Middle frontal gyrus (tissue), 1 donor: ENCODE measurements around the gene ORM2.
A peak's percentile ranks its signal among the peaks of the same experiment; 100 is the strongest.

Experiments used
- DNase-seq: peaks from one replicate; pipeline ENCODE4 v3.0.0-alpha.2; 2015; ENCODE audit warnings: low spot score; ENCODE audit errors: extremely low spot score

Gene ORM2

DNA sequence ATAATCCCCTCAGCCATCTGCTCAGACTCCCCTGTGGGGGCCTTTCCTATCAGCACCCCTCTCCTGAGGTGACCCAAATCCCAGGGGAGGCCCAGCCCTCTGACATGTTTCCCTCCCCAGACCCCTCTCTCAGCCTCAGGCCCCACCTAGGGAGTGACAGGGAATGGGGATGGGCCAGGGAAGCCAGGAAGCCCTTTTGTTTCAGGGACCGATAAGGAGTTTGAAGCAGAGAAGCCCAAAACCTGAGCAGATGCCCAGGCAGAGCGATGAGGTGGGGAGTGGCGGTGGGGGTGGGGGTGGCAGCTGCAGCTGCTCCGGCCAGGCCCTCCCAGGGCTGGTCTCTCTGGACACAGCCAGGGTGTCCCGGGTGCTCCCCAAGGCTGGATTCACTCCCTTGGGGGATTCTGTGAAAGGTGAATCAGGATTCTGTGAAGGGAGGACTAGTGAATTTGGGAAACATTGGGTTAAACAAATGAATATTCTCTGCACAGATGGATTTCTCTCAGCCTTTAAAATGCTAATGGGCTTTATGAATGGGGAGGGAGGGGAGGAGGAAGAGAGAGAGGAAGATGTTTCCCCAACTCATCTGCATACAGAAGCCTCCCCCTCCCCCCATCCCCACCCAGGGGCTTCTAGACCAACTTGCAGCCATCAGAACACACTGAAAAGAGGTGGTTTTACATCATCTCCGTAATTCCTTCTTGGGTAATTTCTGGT, 40.7 kb downstream of the ORM2 start:
- no peak for DNase-seq

DNA sequence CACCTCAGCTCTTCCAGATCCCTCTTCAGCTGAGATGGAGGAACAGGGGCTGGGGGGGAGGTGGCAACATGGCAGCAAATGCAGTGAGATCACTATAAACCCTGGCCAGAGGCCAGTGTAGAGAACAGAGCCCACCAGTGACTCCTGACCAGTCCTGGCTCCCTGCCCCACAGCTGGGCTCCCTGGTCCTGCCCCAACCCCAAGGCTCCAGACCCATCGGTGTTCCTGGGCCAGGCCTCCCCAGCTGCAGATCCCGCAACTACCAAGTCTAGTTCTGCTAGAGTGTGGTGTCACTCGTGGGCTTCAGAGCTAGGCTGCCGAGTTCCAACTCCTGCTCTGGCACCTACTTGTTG, 41.3 kb downstream of the ORM2 start:
- peak; percentile 51 for DNase-seq

DNA sequence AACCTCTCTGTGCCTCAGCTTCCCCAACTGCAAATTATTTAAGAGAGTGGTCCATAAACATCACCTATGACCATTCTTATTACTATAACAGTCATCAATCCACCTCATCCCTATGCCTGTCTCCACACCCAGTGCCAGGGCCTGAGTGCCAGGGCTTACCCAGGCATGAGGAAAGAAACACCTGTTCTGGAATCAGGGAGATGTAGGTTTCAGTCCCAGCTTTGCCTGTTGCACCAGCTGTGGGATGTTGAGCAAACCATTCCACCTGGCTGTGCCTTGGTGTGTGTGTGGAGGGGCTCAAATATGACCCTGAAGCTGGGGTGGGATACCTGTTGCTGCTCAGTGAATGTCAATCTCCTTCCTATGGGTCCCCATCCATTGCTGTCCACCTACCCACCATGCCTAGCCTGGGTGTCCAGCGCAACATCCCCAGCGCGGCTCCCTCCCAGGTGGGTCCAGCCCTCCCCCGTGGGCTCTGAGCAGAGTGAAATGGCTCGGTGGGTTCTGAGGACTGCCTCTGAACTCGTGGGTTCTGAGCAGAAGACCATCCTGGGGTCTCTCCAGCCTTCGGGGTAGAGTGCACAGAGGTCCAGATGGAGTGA, 41.8 kb downstream of the ORM2 start:
- no peak for DNase-seq

DNA sequence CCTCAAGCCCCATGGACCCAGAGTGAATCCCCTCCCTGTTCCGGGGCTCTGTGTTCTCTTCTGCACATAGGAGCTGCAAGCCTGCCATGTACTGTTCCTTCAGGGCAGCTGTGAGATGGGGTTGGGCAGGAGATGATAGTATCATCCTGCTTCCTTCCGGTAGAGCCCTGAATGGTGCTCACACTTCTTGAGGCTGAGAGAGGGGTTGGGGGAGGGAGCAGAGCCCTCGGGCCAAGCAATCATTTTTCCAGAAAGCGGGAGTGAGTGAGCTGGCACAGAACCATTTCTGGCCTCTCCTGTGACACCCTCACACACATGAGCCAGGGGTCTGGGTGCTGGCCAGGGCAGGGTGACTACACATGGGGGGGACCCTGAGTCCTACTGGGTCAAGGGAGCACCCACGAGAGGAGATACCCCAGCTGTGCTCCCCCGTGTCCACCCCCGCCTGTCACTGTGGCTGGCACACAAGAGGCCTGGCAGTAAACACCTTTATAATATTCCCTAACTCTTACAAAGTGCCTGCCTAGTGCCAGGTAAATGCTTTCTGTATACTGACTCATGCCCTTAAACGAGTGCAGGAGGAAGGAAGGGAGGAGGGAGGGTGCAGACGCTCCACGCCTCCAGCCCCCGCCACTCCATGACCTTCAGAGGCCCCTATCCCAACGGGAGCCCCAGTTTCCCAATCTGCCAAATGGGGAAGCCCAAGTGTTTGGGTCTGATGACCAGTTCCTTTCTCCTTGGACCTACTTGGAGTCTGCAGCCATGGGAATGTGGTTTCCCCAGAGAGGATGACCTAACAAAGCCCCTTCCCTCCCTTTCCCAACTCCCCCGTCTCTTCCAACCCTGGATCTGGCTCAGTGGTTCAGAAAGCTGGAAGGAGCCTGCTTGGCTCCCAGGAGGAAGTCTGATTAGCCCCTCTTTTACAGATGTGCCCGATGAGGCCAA, 42.6 kb downstream of the ORM2 start:
- DNase-seq, result no peak

DNA sequence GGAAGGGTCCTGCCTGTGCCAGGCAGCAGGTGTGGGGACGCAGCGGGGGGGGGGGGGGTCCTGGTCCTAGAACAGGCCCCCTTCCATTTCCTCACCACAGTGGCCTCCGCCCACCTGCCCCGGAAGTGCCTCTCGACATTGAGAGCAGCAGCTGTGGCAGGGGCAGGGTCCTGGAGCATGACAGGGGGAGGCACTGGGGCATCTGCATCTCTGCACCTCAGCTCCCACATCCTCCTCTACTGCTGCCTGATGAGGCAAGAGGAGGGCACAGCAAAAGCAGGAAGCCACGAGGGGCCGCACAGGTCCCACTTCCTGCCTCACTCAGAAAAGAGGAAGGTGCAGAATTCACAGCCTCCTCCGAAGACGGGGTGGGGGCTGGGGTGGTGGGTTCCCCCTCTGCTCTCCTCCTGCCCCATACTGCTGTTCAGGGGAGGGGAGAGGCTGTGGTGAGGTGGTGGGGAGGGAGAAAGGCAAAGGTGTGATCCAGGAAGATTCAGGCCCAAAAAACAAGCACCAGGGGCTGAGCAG, 43.3 kb downstream of the ORM2 start:
- DNase-seq, result no peak

DNA sequence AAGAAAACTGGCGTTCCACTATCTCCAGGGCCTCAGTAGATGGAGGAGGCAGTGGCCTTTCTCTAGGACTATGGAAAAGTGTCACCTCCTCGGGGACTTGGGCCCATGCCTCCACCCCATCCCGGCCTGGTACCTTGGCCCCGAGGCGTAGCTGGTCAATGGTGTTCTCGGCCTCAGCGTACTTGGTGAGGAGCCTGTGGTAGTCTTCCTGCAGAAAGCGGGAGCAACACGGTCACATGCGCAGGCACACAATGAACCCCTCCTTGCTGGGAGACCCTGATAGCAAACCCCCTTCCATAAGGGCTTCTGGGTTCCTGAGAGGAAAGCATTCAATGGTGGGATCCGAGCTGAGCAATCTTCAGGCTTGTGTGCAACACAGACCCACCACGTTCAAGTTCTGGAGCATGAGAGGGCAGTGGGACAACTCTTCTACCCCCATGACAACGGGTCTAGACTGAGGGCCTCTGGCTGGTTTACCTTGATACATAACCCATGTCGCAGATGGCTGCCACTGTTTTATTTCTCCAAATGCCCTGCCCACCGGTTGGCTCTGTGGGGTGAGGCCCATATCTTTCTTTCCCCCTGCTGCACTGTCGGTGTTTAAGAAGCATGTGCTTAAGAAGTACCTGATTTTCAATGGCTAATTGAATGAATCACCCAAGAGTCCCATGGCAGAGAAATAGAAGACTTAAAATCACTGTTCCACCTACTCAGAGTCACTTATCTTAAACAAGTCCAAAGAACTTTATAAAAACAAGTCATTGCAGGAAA, 44.5 kb downstream of the ORM2 start:
- DNase-seq, result no peak

DNA sequence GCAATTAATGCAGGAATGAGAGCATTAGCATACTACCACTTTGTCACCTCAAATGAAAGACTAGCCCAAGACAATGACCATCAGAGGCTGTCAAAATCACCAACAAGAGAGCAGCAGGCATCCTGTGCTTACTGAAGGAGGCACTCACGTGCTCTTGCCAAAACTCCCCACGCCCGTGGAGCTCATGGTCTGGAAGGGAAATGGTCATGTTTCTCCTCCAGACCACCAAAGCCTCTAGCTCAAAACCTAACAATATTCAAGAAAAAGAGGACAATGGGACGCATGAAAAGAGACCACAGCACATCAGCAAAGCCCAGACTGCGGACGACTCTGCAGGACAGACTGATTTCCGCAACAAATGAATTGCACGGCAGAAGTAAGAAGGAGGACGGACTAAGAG, 45.3 kb downstream of the ORM2 start:
- DNase-seq, result no peak

DNA sequence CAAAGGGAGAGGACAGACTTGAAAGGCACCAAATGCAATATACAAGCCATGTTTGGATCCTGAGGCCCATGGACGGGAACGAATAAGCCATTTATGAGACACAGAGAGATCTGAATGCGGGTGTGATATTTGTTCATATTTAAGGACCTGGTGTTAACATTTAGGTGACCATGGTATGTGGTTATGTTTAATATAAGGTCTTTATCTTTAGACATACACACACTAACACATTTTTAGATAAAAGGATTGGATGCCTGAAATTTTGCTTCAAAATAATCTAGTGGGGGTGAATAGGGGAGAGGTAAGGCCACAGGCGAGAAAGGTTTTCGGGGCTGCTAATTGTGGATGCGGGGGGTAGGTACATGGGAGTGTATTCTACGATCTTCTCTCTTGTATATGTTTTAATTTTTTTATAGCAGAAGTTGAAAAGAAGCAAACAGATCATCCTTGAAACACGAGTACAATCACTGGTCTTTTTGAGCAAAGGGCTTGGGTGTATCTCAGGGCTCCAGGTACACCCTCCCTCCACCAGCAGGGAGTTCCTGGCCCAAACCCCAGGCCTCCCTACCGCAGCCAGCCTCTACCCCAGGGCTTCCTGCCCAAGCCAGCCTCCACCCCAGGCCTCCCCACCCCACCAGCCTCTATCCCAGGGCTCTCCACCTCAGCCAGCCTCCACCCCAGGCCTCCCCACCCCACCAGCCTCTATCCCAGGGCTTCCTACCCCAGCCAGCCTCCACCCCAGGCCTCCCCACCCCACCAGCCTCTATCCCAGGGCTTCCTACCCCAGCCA, 45.9 kb downstream of the ORM2 start:
- no peak for DNase-seq

DNA sequence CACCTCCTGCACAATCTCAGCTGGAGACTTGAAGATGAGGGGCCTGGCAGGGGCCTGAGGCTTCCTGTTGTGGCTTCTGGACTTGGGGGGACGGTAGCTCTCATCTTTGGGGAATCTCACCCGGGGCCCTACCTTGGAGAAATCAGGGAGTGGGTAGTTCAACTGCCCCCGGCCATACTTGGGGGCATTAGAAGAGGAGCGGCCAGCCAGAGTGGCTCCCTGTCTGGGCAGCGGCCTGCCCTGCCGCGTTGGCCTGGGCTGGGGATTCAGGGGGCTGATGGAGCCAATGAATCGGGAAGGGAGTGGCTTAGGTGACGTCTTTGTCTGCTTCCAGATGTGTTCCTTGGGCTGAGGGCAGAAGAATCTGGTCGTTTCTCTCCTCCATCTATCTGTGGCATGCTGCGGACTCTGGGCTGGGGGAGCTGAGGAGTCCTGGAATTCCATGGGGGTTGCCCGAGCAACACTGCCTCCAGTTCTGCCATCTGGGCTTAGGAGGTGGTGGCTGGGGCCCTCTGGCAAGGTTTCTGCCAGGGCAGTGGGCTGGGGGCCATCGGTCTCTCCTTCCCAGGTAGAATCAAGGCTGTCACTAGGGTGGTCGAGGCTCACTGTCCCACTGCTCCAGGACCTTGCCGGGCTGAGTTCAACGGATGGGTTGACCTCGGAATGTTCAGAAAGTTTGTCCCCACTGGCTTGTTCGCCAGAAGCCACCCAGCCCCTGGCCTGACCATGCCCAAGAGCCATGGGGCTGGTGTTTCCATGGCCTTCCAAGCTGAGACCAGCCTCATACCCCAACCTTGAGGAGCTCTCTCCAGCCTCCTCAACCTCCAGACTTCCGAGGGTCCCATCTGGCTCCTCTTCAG, 47.1 kb downstream of the ORM2 start:
- no peak for DNase-seq

DNA sequence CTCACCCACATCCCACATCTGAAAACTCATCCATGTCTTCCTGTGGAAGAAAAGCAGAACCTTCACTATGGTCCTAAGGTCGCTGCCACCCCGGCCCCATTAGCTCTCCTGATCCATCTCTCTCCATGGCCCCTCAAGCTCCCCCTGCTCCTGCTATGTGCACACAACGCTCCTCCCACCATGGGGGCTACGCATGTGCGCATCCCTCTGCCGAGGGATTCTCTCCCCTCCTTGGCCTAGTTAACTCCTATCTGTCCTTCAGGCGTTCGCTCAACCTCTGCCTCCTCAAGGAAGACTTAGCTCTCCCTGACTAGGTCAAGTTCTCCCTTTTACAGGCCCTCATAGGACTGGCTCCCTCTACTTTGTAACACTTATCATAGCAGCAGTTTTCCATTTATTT, 48.3 kb downstream of the ORM2 start:
- DNase-seq, result no peak

DNA sequence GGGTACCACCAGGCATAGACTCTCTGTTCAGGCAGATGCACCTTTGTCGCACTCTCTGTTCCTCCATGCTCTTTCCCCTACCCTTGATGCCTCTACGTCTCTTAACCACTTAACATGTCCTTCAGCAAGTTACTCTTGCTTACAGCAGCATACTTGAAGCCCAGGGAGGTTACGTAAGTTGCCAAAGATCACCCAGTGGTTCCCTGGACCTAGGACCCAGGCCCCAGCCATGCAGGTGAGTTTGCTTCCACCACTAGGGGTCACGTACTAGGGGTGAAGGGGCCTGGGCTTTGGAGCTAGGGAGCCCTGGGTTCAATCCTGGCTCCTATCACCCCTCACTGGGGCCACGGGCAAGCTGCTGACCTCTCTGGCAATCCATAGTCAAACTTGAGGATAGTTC, 49.2 kb downstream of the ORM2 start:
- no peak for DNase-seq
